Stimulated activated CD8-positive, alpha-beta memory T cell treated with anti-CD3 and anti-CD28 coated beads, Interleukin-12 subunit alpha, Interleukin-12 subunit beta, amount 100 ng/mL, for 24 hours (primary cell): ENCODE results near the gene LEFTY2.
"Not testable (repeated sequence)": the region's sequence is repeated elsewhere in the genome, so short reads cannot be mapped to it uniquely, and the experiment has no call there.

Experiments used
- DNase-seq: peaks from one replicate; pipeline ENCODE4 v3.0.0-alpha.2; 2020; ENCODE audit errors: extremely low read depth

The LEFTY2 gene

GRCh38 chr1:225899044-225899925 is 41.7 kb downstream of the LEFTY2 start:
- no peak for DNase-seq

- no peak for DNase-seq
Measured at GRCh38 chr1:225897595-225898514, 43.2 kb downstream of the LEFTY2 start.

GRCh38 chr1:225896937-225897549 is 44.0 kb downstream of the LEFTY2 start:
- DNase-seq, result no peak

DNA sequence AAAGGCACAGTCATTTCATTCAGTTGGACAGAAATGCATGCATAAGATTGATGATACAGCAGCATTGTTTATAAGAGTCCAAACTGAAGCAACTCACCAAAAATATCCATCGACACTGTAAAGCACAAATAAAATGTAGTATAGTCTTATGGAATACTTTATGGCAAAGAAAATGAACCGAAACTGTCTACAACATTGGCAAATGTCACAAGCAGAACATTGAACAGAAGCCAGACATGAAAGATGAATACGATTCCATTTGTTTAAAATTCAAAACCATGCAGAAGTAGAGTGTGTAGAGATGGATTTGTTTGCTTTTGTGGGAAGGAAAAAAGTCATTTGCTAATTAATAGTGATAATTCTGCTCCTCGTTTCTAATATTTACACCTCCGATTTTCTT is 44.5 kb downstream of the LEFTY2 start:
- DNase-seq, result no peak

- DNase-seq, result no peak
Measured at GRCh38 chr1:225892307-225892706, 48.7 kb downstream of the LEFTY2 start.

DNA sequence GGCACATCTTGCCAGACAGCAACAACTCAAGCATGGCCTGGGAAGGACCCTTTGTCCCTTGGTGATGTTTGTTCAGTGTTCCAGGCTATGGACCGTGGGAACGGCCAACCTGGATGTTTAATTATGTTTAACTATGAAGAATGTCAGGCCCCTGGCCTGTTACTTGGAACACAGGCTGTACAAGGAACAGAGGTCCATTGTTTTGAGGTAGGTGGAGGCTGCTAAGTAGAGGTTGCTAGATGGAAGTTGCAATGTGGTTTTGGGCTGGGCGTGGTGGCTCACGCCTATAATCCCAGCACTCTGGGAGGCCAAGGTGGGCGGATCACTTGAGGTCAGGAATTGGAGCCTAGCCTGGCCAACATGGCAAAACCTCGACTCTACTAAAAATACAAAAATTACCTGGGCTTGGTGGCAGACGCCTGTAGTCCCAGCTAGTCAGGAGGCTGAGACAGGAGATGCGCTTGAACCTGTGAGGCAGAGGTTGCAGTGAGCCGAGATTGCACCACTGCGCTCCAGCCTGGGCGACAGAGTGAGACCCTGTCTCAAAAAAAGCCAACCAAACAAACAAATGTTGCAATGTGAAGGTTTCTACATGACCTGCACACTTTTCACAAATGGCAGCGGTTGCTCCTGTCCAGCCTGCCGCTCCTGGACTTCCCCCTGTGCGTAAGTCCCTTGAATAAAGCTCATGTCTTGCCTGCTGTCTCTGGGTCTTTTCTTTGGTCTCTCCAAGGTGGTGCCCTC is 49.6 kb downstream of the LEFTY2 start:
- DNase-seq, result no peak

DNA sequence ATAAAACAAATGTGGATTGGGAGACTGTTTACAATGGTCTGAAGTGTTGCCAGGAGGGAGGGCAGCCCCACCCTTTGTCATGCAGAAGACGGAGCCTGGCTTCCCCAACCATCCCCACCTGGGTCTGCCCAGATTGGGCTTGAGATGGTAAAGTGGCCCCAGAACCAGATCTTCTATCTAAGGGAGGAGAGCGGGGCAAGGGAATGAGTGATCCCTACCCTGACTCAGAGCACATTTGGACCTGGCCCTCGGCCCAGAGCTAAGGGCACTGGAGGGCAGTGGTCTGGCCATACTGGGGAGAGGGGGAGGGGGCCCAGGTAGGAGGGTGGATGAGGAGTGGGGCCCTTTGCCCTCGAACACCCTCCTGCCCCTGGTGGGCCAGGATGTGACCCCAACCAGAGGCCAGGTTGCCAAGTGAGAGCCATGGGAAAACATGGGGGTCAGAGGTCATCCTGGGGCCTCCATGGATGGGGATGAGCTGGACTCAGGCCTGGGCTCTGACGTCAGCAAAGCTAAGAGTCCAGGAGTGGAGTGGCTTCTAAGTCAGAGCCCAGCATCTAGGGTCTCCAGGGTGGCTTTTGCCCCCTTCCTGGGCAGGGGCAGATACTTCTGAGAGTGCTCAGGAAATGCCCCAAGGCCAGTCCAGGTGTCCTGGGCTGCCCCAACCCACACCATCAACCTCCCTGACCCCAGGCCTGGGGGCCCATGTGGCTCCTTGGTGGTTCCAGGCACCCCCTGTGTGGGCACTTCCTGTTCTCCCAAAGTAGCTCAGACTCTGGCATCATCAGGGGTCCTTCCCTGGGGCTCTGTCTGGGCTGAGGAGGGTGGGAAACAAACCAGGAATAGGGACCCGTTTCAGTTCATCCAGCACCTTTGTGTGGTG is 50.4 kb downstream of the LEFTY2 start:
- DNase-seq, result no peak

- DNase-seq, result no peak
Measured at GRCh38 chr1:225889743-225890142, 51.3 kb downstream of the LEFTY2 start.

- no peak for DNase-seq
Measured at GRCh38 chr1:225888898-225889601, 52.0 kb downstream of the LEFTY2 start, which contains the start of gene LEFTY1. Gene LEFTY1 (minus strand): TSS chr1:225889146. CDS start chr1:225889066, 80 bp downstream.

DNA sequence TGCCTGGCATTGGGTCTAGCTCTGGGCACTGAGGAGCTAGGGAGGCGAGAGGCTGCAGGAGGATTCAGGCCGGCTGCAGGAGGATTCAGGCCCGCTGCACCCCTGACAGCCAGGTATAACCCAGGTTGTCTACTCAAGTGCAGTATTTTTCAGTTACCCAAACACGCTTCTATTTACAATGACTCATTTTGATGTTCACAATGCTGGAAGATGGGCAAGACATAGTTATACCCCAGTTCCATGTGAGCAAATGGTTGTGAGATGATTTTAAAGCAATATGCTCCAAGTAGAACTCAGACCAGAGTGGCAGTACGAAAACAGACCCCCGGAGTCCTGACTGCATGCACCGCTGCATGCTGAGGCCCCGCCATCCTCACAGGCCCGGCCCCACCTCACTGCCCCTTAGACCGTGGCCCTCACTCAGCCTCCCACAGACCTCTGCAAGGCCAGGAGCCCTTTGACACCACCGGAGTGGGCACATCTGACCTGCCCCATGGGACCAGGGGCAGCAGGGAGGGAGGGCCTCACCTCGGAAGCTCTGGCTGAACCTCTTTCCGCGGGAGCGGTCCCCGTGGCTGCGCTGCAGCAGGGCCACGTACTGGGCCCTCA is 52.6 kb downstream of the LEFTY2 start:
- no peak for DNase-seq

- not testable (repeated sequence) for DNase-seq
Measured at GRCh38 chr1:225887554-225888288, 53.3 kb downstream of the LEFTY2 start.

DNA sequence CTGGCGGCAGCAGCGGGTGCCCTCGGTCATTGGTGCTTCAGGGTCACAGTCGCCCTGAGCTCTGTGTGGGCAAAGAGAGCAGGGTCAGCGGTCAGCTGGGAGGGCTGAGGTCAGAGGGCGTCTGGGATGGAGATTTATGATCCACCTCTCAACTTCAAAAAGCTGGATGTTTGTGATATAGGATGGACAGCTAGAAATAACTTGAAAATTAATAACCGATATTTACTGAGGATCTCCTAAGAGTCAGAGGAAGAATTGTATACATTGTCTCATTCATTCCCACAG is 54.0 kb downstream of the LEFTY2 start:
- DNase-seq, result no peak
